MCF 10A (cell line): ENCODE results near the gene COL6A1. TPM values are rescaled to one million over a fixed set of nuclear protein-coding genes. Genes with fewer than 3 reads are reported as not detected.
A peak's percentile ranks its signal among the peaks of the same experiment; 100 is the strongest.

Experiments
- BruUV-seq: library from RNA; stranded (reverse); fragments of 400-500 nt; replicated peaks from 2 replicates; lab custom pipeline; 2021; lab: Mats Ljungman, UMichigan
- CTCF ChIA-PET: fragments of 300-600 bp; sonication (Branson Sonifier 250); formaldehyde crosslinking; extraction: SDS; loops from one replicate; lab custom pipeline; 2021; ENCODE audit warnings: antibody characterized with exemption, inconsistent platforms; lab: Yijun Ruan, JAX
- POLR2A ChIA-PET: fragments of 300-600, 350-650 bp; sonication (Branson Sonifier 250); formaldehyde crosslinking; extraction: SDS; loops from one replicate; lab custom pipeline; 2020; ENCODE audit warnings: antibody characterized with exemption, inconsistent platforms; lab: Yijun Ruan, JAX
- DNase-seq: peaks from one replicate; pipeline ENCODE4 v3.0.0-alpha.2; 2018; ENCODE audit not compliant: unreplicated experiment
- H3K27ac Mint-ChIP-seq: one replicate; pipeline ENCODE4 v1.8.0; 2022; ENCODE audit warnings: mild to moderate bottlenecking, low read depth, mixed read lengths; ENCODE audit not compliant: unreplicated experiment
- H3K27me3 Mint-ChIP-seq: one replicate; pipeline ENCODE4 v1.8.0; 2022; ENCODE audit warnings: mixed read lengths; ENCODE audit not compliant: insufficient read depth, unreplicated experiment
- H3K36me3 Mint-ChIP-seq: one replicate; pipeline ENCODE4 v1.8.0; 2022; ENCODE audit warnings: mild to moderate bottlenecking, moderate library complexity, mixed read lengths; ENCODE audit not compliant: insufficient read depth, unreplicated experiment
- H3K4me1 Mint-ChIP-seq: one replicate; pipeline ENCODE4 v1.8.0; 2022; ENCODE audit warnings: mixed read lengths; ENCODE audit not compliant: insufficient read depth, unreplicated experiment
- H3K4me3 Mint-ChIP-seq: one replicate; pipeline ENCODE4 v1.8.0; 2022; ENCODE audit warnings: mild to moderate bottlenecking, moderate library complexity, mixed read lengths; ENCODE audit not compliant: unreplicated experiment
- H3K9me3 Mint-ChIP-seq: one replicate; pipeline ENCODE4 v1.8.0; 2022; ENCODE audit warnings: mixed read lengths; ENCODE audit not compliant: unreplicated experiment
- intact Hi-C: fragments of 100-400 bp; cut with micrococcal nuclease; formaldehyde crosslinking; loops from 2 replicates; pipeline ENCODE4 v1.14.1; 2022
- total RNA-seq: library from RNA; stranded (reverse); gene quantifications from 2 replicates; pipeline ENCODE4 v1.2.3, GENCODE V29; 2022
- TF ChIP-seq, protein P1 (sequence below): fragments of 200-600 bp; IDR thresholded peaks from one replicate; pipeline ENCODE4 v1.8.0; 2022; ENCODE audit warnings: antibody characterized with exemption, mild to moderate bottlenecking; ENCODE audit not compliant: unreplicated experiment

Gene COL6A1
- total RNA-seq, 1 experiment from 2014 or later, result 3.2 TPM

- Mint-ChIP-seq H3K27me3 (no peaks in the 10 kb centered on the region), H3K9me3 (peaks cover 12% of the 10 kb centered on the region), H3K36me3 (no peaks in the 10 kb centered on the region), H3K27ac (no peak overlapping the region), H3K4me1 (no peaks in the 10 kb centered on the region), H3K4me3 (no peak overlapping the region)
- peak; percentile 61 for DNase-seq
- intact Hi-C loops, result no loop called here
- no TSS peak for BruUV-seq
- ChIA-PET POLR2A (no interaction called here), CTCF (no interaction called here)
- TF ChIP-seq, protein P1, sequence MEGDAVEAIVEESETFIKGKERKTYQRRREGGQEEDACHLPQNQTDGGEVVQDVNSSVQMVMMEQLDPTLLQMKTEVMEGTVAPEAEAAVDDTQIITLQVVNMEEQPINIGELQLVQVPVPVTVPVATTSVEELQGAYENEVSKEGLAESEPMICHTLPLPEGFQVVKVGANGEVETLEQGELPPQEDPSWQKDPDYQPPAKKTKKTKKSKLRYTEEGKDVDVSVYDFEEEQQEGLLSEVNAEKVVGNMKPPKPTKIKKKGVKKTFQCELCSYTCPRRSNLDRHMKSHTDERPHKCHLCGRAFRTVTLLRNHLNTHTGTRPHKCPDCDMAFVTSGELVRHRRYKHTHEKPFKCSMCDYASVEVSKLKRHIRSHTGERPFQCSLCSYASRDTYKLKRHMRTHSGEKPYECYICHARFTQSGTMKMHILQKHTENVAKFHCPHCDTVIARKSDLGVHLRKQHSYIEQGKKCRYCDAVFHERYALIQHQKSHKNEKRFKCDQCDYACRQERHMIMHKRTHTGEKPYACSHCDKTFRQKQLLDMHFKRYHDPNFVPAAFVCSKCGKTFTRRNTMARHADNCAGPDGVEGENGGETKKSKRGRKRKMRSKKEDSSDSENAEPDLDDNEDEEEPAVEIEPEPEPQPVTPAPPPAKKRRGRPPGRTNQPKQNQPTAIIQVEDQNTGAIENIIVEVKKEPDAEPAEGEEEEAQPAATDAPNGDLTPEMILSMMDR, result no peak
Measured at GRCh38 chr21:46052703-46053651, 71.4 kb downstream of the COL6A1 start.

DNA sequence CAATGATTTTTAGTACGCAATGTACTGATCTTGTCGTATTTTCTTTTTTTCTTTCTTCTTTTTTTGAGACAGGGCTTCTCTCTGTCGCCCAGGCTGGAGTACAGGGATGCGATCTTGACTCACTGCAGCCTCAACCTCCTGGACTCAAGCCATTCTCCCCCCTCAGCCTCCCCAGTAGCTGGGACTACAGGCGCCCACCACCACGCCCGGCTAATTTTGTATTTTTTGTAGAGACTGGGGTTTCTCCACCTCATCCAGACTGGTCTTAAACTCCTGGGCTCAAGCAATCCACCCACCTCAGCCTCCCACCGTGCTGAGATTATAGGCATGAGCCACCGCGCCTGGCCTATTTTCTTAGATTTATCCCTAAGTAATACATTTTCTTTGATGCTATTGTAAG, 72.5 kb downstream of the COL6A1 start:
- no TSS peak for BruUV-seq
- Mint-ChIP-seq H3K4me3 (no peak overlapping the region), H3K36me3 (no peaks in the 10 kb centered on the region), H3K9me3 (peaks cover 23% of the 10 kb centered on the region), H3K27me3 (no peaks in the 10 kb centered on the region), H3K27ac (no peak overlapping the region), H3K4me1 (no peaks in the 10 kb centered on the region)
- ChIA-PET POLR2A (interaction anchor here (0.6 kb wide), 1 partner anchor 171 kb away, joined by 3 read pairs; no protein-coding TSS in a partner anchor), CTCF (no interaction called here)
- intact Hi-C loops, result no loop called here
- TF ChIP-seq, protein P1, result no peak
- DNase-seq, result no peak

DNA sequence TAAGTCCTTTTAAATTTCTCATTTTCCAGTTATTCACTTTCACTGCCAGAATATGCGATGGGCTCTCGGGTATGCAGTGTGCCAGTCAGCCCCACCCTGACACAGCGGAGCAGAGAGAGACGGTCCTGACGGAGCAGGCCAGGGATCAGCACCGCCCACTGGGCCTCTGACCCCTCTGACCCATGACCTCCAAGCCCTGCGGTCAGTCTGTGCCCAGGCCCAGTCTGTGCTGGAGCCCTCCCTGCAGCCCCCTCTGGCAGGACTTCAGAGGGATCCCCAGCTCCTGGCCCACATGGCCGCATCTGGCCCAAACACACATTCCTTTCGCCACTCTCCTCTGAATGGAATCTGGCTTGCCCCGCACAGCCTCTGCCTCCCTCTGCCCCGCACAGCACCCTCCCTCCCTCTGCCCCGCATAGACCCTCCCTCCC, 72.9 kb downstream of the COL6A1 start:
- Mint-ChIP-seq H3K9me3 (peaks cover 27% of the 10 kb centered on the region), H3K27ac (no peak overlapping the region), H3K36me3 (no peaks in the 10 kb centered on the region), H3K27me3 (no peaks in the 10 kb centered on the region), H3K4me3 (no peak overlapping the region), H3K4me1 (no peaks in the 10 kb centered on the region)
- ChIA-PET CTCF (no interaction called here), POLR2A (interaction anchor here (0.6 kb wide), 1 partner anchor 170 kb away, joined by 3 read pairs; no protein-coding TSS in a partner anchor)
- TF ChIP-seq, protein P1, result no peak
- DNase-seq, result no peak
- BruUV-seq, result no TSS peak
- intact Hi-C loops, result no loop called here

Other genes with a start within 250 kb of the COL6A1 start
- gene COL6A2, start 116.3 kb downstream of the COL6A1 start, total RNA-seq, result 0.61 and 1.9 TPM in 2 replicates
- gene FTCD, start 173.8 kb downstream of the COL6A1 start, total RNA-seq, result 0.20 TPM in 1 of 2 replicates, not detected in the other
- gene SPATC1L, start 202.7 kb downstream of the COL6A1 start, total RNA-seq, result 10.5 and 11.3 TPM in 2 replicates
- 45.5 and 47.5 TPM in 2 replicates for gene LSS, start 247.0 kb downstream of the COL6A1 start, total RNA-seq